Measurements from ENCODE around the gene DAPK2.
A peak's percentile ranks its signal among the peaks of the same experiment; 100 is the strongest.

DAPK2 gene

DNA sequence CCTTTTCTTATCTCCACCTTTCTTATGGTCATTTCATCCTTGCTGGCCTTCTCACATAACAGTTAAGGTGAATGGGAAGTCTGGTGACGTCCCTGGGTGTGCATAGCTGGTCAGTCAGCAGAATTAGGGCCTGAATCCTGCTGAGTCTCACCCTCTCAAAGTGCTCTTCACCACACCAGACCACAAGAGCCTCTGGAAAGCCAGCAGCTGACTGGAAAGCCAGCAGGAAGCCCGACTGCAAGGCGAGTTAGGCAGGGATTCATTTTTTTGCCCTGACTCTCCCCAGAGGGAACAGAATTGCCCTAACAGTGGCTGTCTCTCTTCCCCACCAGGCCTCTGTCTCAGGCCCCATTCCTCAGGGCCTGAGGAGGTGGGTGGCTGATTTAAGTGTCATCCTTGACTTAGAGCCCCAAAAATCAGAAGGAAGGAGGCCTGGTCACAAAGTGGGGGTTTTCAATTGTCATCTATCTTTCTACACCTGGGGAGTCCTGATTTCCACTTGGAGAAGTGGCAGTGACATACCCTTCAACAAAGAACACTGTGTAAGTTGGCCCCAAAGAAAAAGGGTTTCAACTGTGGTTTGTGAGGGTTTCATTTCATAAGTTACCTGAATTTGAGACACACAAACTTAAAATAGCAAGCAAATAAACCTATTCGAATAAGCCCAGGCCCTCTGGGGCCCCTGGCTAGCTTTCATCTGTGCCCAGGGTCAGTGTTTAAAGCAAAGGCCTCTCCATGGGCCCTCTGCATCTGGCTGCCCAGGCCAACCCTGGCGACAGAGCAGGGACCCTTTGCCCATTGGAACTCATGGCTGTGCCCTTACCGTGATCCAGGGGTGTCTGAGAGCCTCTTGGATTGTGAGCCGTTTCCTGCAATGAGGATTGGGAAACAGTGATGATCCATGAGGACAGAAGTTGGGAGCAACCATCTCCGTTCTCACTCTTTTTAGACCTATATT, 122.0 kb downstream of the DAPK2 start:
- peak; percentile 72 for DNase-seq (ENCODE audit: low read depth)
- TF ChIP-seq, protein P1, sequence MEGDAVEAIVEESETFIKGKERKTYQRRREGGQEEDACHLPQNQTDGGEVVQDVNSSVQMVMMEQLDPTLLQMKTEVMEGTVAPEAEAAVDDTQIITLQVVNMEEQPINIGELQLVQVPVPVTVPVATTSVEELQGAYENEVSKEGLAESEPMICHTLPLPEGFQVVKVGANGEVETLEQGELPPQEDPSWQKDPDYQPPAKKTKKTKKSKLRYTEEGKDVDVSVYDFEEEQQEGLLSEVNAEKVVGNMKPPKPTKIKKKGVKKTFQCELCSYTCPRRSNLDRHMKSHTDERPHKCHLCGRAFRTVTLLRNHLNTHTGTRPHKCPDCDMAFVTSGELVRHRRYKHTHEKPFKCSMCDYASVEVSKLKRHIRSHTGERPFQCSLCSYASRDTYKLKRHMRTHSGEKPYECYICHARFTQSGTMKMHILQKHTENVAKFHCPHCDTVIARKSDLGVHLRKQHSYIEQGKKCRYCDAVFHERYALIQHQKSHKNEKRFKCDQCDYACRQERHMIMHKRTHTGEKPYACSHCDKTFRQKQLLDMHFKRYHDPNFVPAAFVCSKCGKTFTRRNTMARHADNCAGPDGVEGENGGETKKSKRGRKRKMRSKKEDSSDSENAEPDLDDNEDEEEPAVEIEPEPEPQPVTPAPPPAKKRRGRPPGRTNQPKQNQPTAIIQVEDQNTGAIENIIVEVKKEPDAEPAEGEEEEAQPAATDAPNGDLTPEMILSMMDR (conservative IDR thresholded peaks at IDR 0.05; ENCODE audit: low read depth, low read length): no peak
- H3K4me3 ChIP-seq (ENCODE audit: low read depth, low read length): no peak overlapping the region

- TF ChIP-seq, protein P1 (conservative IDR thresholded peaks at IDR 0.05; ENCODE audit: low read depth, low read length): no peak
- DNase-seq (ENCODE audit: low read depth): no peak
- no peak overlapping the region for H3K4me3 ChIP-seq (ENCODE audit: low read depth, low read length)
Observed at GRCh38 chr15:63922916-63923315, 123.4 kb downstream of the DAPK2 start.

DNA sequence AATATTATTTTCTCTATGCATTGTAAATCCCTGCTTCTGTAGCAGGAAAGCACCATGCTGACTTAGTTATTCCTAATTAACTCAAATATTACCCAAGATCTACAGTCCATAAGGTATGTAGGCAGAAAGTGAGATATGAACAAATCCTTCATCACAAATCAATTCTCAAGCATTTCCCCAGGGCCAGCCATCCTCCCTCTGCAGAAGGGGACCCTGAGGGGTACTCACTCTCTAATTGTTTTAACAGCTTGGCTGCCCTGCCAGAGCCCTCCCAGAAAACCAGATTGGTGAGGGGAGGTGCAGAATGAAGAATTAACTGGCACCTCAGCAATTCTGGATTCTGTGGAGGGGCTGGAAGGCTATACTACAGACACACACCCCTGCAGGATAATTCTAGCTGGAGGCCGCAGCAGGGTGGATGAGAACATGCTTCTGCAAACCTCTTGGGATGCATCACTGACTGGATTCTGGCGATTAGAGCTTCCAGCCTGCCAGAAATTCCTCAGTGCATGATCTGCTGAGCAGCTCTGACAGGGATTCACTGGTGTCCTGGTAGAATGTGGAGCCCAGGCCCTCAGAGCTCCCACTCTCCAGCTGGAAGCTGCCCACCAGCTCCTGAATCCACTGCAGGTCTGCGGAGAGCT, 123.9 kb downstream of the DAPK2 start:
- DNase-seq (ENCODE audit: low read depth): peak; percentile 35
- no peak overlapping the region for H3K4me3 ChIP-seq (ENCODE audit: low read depth, low read length)
- TF ChIP-seq, protein P1 (conservative IDR thresholded peaks at IDR 0.05; ENCODE audit: low read depth, low read length): no peak

DNA sequence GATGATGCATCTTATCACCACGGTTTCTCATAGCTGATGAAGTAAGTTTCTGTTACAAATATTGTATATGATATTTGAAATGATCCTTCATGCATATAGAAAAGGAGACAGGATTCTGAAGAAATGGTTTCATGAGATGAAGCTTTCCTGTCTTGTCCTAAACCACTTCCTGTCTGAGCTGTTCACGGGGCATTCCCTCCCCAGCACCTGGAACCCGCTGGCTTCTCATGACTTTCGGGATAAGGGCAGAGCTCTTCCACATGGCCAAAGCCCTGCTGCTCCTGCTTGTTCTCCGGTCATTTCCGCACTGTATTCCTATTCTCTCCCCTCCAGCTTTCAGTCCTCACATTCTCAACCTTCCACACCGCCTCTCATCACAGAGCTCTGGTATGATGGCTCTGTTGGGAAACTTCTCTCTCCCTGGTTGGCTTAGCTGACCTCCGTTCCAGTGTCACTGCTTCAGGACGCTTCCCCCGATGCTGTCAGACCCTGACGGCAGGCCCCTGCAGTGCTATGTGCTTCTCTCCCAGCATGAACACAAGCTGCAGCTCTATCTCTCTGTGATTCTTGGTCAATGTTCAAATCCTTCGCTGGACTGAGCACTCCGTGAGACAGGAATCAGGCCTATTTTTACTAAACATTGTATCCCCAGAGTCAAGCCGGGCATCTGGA, 125.6 kb downstream of the DAPK2 start:
- peak; percentile 90 for DNase-seq (ENCODE audit: low read depth)
- no peak overlapping the region for H3K4me3 ChIP-seq (ENCODE audit: low read depth, low read length)
- TF ChIP-seq, protein P1 (conservative IDR thresholded peaks at IDR 0.05; ENCODE audit: low read depth, low read length): no peak

- TF ChIP-seq, protein P1 (conservative IDR thresholded peaks at IDR 0.05; ENCODE audit: low read depth, low read length): no peak
- DNase-seq (ENCODE audit: low read depth): no peak
- no peak overlapping the region for H3K4me3 ChIP-seq (ENCODE audit: low read depth, low read length)
Observed at GRCh38 chr15:63918901-63919348, 127.4 kb downstream of the DAPK2 start.

- H3K4me3 ChIP-seq (ENCODE audit: low read depth, low read length): no peak overlapping the region
- TF ChIP-seq, protein P1 (conservative IDR thresholded peaks at IDR 0.05; ENCODE audit: low read depth, low read length): no peak
- DNase-seq (ENCODE audit: low read depth): no peak
Observed at GRCh38 chr15:63918317-63918672, 128.0 kb downstream of the DAPK2 start.
